Measurements from ENCODE around the gene DNAAF3. TPM values are rescaled to one million over a fixed set of nuclear protein-coding genes. Genes with fewer than 3 reads are reported as not detected.
"Not testable (repeated sequence)": the region's sequence is repeated elsewhere in the genome, so short reads cannot be mapped to it uniquely, and the experiment has no call there.

The DNAAF3 gene
- total RNA-seq, 1 donor from 2014 or later, result 0.53 TPM

DNA sequence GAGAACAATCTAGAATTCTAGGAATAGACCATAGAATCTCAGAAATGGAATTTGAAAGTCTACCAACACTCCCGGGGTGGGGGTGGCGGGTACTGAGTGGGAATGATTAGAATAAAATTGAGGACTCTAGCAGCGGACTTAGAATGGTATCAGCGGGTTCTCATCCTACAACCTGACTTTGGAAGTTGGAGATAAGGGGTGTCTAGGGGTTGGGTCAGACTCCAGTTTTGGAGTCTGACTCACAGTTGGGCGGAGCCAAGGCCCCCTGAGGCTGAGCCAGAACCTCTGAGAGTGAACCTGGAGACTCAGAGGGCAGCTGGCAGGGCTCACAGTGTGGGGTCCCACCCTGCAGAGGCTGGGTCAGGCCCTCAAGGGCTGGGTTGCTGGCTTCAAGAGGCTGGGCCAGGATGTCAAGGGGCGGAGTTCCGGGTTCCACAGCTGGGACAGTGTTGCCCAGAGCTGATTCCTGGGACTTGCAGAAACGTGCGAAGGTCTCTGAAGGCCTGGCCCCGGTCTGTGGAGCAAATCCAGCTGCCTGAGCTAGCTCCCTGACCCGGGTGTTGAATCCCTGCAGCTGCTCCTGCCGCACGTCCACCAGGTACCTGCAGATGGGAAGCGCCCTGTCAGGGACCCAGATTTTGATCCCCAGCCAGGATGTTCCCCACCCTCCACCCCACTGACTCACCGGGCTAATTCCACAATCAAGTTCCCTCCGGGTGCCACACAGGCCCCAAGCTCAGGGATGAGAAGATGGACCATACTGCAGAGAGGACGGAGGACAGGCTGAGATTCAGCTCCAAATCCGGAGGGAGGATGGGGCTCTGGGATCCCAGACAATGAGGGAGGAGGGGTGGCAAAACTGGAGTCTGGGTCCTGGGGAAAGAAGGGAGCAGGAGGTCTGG, 7.3 kb downstream of the DNAAF3 start:
- TF ChIP-seq CTCF (IDR thresholded peaks at IDR 0.05; ENCODE audit: insufficient read depth, low read length, severe bottlenecking), result no peak
- H3K27me3 ChIP-seq (ENCODE audit: control insufficient read depth, insufficient read depth, low read length), result no peaks in the 10 kb centered on the region
- FAIRE-seq, result no peak
- H3K36me3 ChIP-seq (ENCODE audit: control insufficient read depth, insufficient read depth, low read length), result no peaks in the 10 kb centered on the region
- DNase-seq (ENCODE audit: low read depth), result peak; percentile 26
- H3K4me3 ChIP-seq (ENCODE audit: low read depth, low read length), result no peak overlapping the region

DNA sequence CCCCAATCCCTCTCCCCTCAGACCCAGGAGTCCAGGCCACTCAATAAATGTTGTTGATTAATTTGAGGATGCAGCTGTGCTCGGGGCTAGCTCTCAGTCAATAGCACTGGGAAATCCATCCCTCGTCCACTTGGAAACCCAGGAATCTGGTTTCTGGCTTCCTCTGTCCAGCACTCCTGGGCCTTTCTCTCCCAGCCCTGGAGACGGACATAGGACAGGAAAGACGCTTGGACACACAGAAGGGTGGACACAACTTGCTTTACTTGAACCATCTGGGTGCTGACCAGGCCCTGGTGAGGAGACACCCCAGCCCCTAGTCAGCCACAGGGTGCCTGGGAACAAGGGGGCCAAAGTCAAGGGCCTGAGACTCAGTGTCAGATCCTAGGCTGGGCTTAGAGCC, 8.0 kb downstream of the DNAAF3 start:
- Histone ChIP-seq H3K27me3 (ENCODE audit: control insufficient read depth, insufficient read depth, low read length) (no peaks in the 10 kb centered on the region), H3K4me3 (ENCODE audit: low read depth, low read length) (no peak overlapping the region), H3K36me3 (ENCODE audit: control insufficient read depth, insufficient read depth, low read length) (no peaks in the 10 kb centered on the region)
- DNase-seq (ENCODE audit: low read depth), result no peak
- TF ChIP-seq CTCF (IDR thresholded peaks at IDR 0.05; ENCODE audit: insufficient read depth, low read length, severe bottlenecking), result no peak
- no peak for FAIRE-seq

DNA sequence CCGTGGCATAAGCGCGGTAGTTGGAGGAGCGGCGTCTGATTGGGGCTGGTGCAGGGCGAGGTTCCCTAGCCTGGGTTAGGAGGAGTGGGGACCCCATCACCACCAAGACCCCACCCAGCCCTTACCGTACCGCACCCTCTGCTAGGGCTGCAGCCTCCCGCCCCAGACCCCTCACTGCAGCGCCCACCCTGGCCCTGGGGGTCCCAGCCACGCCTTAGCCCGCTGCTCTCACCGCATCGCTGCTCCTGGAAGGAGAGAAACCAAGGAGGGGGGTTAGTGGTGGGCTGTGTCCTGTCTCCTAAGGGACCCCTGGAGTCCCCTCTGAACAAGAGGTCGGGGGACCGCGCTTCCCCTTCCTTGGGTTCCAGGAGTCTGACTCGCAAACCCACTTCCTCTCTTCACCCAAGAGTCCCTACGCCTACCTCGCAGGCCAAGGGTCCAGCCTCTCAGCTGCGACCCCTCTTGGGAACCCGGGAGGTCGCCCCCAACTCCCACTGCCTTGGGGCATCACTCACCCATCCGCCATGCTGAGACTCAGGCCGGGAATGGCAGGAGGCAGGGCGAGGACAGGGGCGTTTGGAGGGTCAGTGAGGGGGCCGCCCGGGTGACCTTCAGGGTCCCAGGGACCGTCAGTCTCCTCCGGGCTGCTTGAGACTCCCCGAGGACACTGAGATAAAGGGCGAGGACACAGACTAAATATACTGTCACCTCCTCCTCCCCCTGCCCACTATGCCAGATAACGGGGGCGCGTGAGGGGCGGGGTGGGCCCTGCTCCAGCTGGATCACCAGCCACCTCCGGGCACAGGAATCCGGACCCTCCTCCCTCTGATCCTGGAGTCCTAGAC, 9.1 kb downstream of the DNAAF3 start, which contains the start of gene TNNI3:
Gene TNNI3, minus strand, starts transcription at position 669 of the 845 bp plus-strand sequence. Its CDS starts 143 bp downstream, at position 526.
- FAIRE-seq (no peak), DNase-seq (ENCODE audit: low read depth) (no peak)
- H3K36me3 ChIP-seq (ENCODE audit: control insufficient read depth, insufficient read depth, low read length), result no peaks in the 10 kb centered on the region
- no peak within 1 kb of the TSS for H3K4me3 ChIP-seq (ENCODE audit: low read depth, low read length)
- TF ChIP-seq CTCF (IDR thresholded peaks at IDR 0.05; ENCODE audit: insufficient read depth, low read length, severe bottlenecking), result no peak
- H3K27me3 ChIP-seq (ENCODE audit: control insufficient read depth, insufficient read depth, low read length), result no peaks in the 10 kb centered on the region

GRCh38 chr19:55156202-55157063, 10.0 kb downstream of the DNAAF3 start:
- no peak for FAIRE-seq
- H3K4me3 ChIP-seq (ENCODE audit: low read depth, low read length), result no peak overlapping the region

DNA sequence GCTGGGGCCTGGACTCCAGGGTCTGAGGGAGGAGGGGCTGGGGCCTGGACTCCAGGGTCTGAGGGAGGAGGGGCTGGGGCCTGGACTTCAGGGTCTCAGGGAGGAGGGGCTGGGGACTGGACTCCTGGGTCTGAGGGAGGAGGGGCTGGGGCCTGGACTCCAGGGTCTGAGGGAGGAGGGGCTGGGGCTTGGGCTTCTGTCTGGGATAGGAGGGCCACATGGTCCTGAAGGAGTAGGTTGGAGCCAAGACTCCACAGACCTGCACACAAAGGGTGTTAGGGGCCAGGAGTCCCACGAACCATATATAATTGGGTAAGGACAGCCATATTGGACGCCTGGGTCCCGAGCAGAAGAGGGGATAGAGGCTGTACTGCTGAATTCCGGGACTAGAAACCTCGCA, 10.6 kb downstream of the DNAAF3 start:
- H3K27me3 ChIP-seq (ENCODE audit: control insufficient read depth, insufficient read depth, low read length); H3K4me3 ChIP-seq (ENCODE audit: low read depth, low read length); DNase-seq (ENCODE audit: low read depth); H3K36me3 ChIP-seq (ENCODE audit: control insufficient read depth, insufficient read depth, low read length); FAIRE-seq: not testable (repeated sequence)

More at GRCh38 chr19:55156202-55157063, 10.0 kb downstream of the DNAAF3 start:
- Histone ChIP-seq H3K36me3 (ENCODE audit: control insufficient read depth, insufficient read depth, low read length) (no peaks in the 10 kb centered on the region), H3K27me3 (ENCODE audit: control insufficient read depth, insufficient read depth, low read length) (no peaks in the 10 kb centered on the region)
- no peak for TF ChIP-seq CTCF (IDR thresholded peaks at IDR 0.05; ENCODE audit: insufficient read depth, low read length, severe bottlenecking)
- DNase-seq (ENCODE audit: low read depth), result peak; percentile 17

Data from bronchial epithelial cell (primary cell).